GM10847 (cell line): ENCODE data around the gene ALDOC.
A peak's percentile ranks its signal among the peaks of the same experiment; 100 is the strongest.

Experiments used
- POLR2A ChIP-seq: IDR thresholded peaks from 2 replicates; pipeline ENCODE4 v1.6.1; 2011; ENCODE audit not compliant: insufficient read length; ENCODE audit errors: extremely low read depth

Gene ALDOC

GRCh38 chr17:28571361-28572122 lies 5.2 kb downstream of the ALDOC start, which contains the start of gene PIGS:
PIGS (minus strand) TSS chr17:28571524; CDS start chr17:28571496, 28 bp downstream.
- TF ChIP-seq POLR2A, result peak; percentile 87

GRCh38 chr17:28570716-28571360 lies 5.9 kb downstream of the ALDOC start:
- TF ChIP-seq POLR2A, result no peak

GRCh38 chr17:28569446-28569845 lies 7.2 kb downstream of the ALDOC start:
- no peak for TF ChIP-seq POLR2A

- TF ChIP-seq POLR2A, result no peak
These were observed 9.1 kb downstream of the ALDOC start for GRCh38 chr17:28567604-28568003.

- TF ChIP-seq POLR2A, result no peak
These were observed 13.2 kb downstream of the ALDOC start for GRCh38 chr17:28563475-28563874.

- no peak for TF ChIP-seq POLR2A
These were observed 21.7 kb downstream of the ALDOC start for GRCh38 chr17:28555022-28555421.

- no peak for TF ChIP-seq POLR2A
These were observed 22.1 kb downstream of the ALDOC start for GRCh38 chr17:28554565-28554964.

GRCh38 chr17:28553000-28553505 lies 23.6 kb downstream of the ALDOC start:
- no peak for TF ChIP-seq POLR2A

GRCh38 chr17:28552176-28552999 lies 24.3 kb downstream of the ALDOC start, which contains the start of gene UNC119:
UNC119 (minus strand) TSS chr17:28552624; CDS start chr17:28552557, 67 bp downstream.
- peak; percentile 79 for TF ChIP-seq POLR2A

GRCh38 chr17:28551421-28552175 lies 25.1 kb downstream of the ALDOC start:
- TF ChIP-seq POLR2A, result no peak

GRCh38 chr17:28550858-28551257 lies 25.8 kb downstream of the ALDOC start:
- TF ChIP-seq POLR2A, result no peak

GRCh38 chr17:28549236-28550132 lies 27.2 kb downstream of the ALDOC start:
- TF ChIP-seq POLR2A, result no peak

GRCh38 chr17:28548417-28549130 lies 28.1 kb downstream of the ALDOC start:
- no peak for TF ChIP-seq POLR2A
